GM18520 (cell line): ENCODE measurements around the gene KLHDC9.
"Not testable (repeated sequence)": the region's sequence is repeated elsewhere in the genome, so short reads cannot be mapped to it uniquely, and the experiment has no call there.

Experiments
- ATAC-seq: cut with Tn5 transposase; IDR thresholded peaks from one replicate; pipeline ENCODE4 v1.9.1; 2021; ENCODE audit not compliant: unreplicated experiment

The KLHDC9 gene

GRCh38 chr1:161095230-161095629, 2.9 kb upstream of the KLHDC9 start:
- no peak for ATAC-seq

- ATAC-seq, result no peak
These were observed 2.1 kb upstream of the KLHDC9 start for GRCh38 chr1:161096015-161096414.

- ATAC-seq, result no peak
These were observed 1.6 kb upstream of the KLHDC9 start for GRCh38 chr1:161096530-161096929.

GRCh38 chr1:161099090-161099802, 1.1 kb downstream of the KLHDC9 start:
- no peak for ATAC-seq

- no peak for ATAC-seq
These were observed 2.4 kb downstream of the KLHDC9 start for GRCh38 chr1:161100556-161100955.

- ATAC-seq, result no peak
These were observed 8.3 kb downstream of the KLHDC9 start for GRCh38 chr1:161106431-161106830.

- ATAC-seq, result no peak
These were observed 13.0 kb downstream of the KLHDC9 start for GRCh38 chr1:161111117-161111516.

GRCh38 chr1:161111527-161111926, 13.4 kb downstream of the KLHDC9 start:
- no peak for ATAC-seq

GRCh38 chr1:161113915-161114314, 15.8 kb downstream of the KLHDC9 start:
- no peak for ATAC-seq

- no peak for ATAC-seq
These were observed 16.4 kb downstream of the KLHDC9 start for GRCh38 chr1:161114556-161114955.

- no peak for ATAC-seq
These were observed 17.1 kb downstream of the KLHDC9 start for GRCh38 chr1:161115132-161115711.

GRCh38 chr1:161115961-161116360, 17.8 kb downstream of the KLHDC9 start:
- not testable (repeated sequence) for ATAC-seq

GRCh38 chr1:161117759-161118581, 19.8 kb downstream of the KLHDC9 start, which contains the start of the genes NIT1 and PFDN2:
TSS of gene NIT1 (plus strand) at chr1:161118105. CDS start at chr1:161118177, 72 bp downstream.
TSS of gene PFDN2 (minus strand) at chr1:161118037. CDS start at chr1:161118026, 11 bp downstream.
- peak; percentile 60 for ATAC-seq

- no peak for ATAC-seq
These were observed 21.1 kb downstream of the KLHDC9 start for GRCh38 chr1:161119092-161119903.

- ATAC-seq, result no peak
These were observed 23.0 kb downstream of the KLHDC9 start for GRCh38 chr1:161121042-161121650.

GRCh38 chr1:161121834-161122233, 23.7 kb downstream of the KLHDC9 start:
- no peak for ATAC-seq

- ATAC-seq, result no peak
These were observed 24.8 kb downstream of the KLHDC9 start for GRCh38 chr1:161122967-161123366.

- ATAC-seq, result no peak
These were observed 29.5 kb downstream of the KLHDC9 start for GRCh38 chr1:161127649-161128048.

- no peak for ATAC-seq
These were observed 30.6 kb downstream of the KLHDC9 start for GRCh38 chr1:161128591-161129420.

- ATAC-seq, result no peak
These were observed 32.1 kb downstream of the KLHDC9 start for GRCh38 chr1:161130266-161130665.
